CD4-positive, CD25-positive, alpha-beta regulatory T cell (primary cell): ENCODE data around the gene SSR2. TPM values are rescaled to one million over a fixed set of nuclear protein-coding genes. Genes with fewer than 3 reads are reported as not detected.
A peak's percentile ranks its signal among the peaks of the same experiment; 100 is the strongest.

Source experiments
- ATAC-seq, 2 donors: fragments of 150-1000 bp; cut with Tn5 transposase; one replicate each; pipeline ENCODE4 v1.10.0; 2021; ENCODE audit warnings: low read depth in 2 of 2, moderate number of reproducible peaks in 2 of 2, moderate library complexity in 1 of 2
- DNase-seq, 3 donors: peaks; one replicate each; pipeline versions ENCODE4 v3.0.0 to v3.0.0-alpha.2; 2012 to 2022; ENCODE audit warnings: mixed read lengths in 1 of 3
- H3K27ac ChIP-seq: one replicate; pipeline ENCODE4 v1.7.0; 2013; ENCODE audit warnings: mild to moderate bottlenecking, low read length; ENCODE audit not compliant: insufficient read depth, poor library complexity, severe bottlenecking
- H3K27me3 ChIP-seq: one replicate; pipeline ENCODE4 v1.7.0; 2013; ENCODE audit warnings: low read length; ENCODE audit not compliant: control insufficient read depth, insufficient read depth
- H3K36me3 ChIP-seq: one replicate; pipeline ENCODE4 v1.7.0; 2013; ENCODE audit warnings: mild to moderate bottlenecking, low read length, moderate library complexity; ENCODE audit not compliant: control insufficient read depth, insufficient read depth
- H3K4me1 ChIP-seq: 2 replicates; pipeline ENCODE4 v1.7.0; 2013; ENCODE audit warnings: mild to moderate bottlenecking, low read length; ENCODE audit not compliant: insufficient read depth, control insufficient read depth, poor library complexity, severe bottlenecking
- H3K4me3 ChIP-seq: one replicate; pipeline ENCODE4 v1.7.0; 2013; ENCODE audit warnings: low read depth, mild to moderate bottlenecking, low read length, moderate library complexity
- H3K9me3 ChIP-seq, 2 experiments: 1 replicate in 1 of 2; 2 replicates in 1 of 2; pipeline ENCODE4 v1.7.0; 2013; ENCODE audit warnings: low read length in 2 of 2, mild to moderate bottlenecking in 1 of 2, moderate library complexity in 1 of 2; ENCODE audit not compliant: control insufficient read depth in 2 of 2
- H3K27ac Mint-ChIP-seq, 3 donors: one replicate each; pipeline ENCODE4 v1.8.0; 2020 to 2022; ENCODE audit warnings: mild to moderate bottlenecking in 3 of 3, mixed read lengths in 3 of 3, moderate library complexity in 2 of 3
- H3K27me3 Mint-ChIP-seq: one replicate; pipeline ENCODE4 v1.8.0; 2022; ENCODE audit warnings: mild to moderate bottlenecking, mixed read lengths
- H3K36me3 Mint-ChIP-seq: one replicate; pipeline ENCODE4 v1.8.0; 2020; ENCODE audit warnings: mixed read lengths
- H3K4me1 Mint-ChIP-seq, 4 donors: one replicate each; pipeline ENCODE4 v1.8.0; 2020 to 2022; ENCODE audit warnings: mixed read lengths in 4 of 4, mild to moderate bottlenecking in 1 of 4
- H3K4me3 Mint-ChIP-seq, 4 donors: one replicate each; pipeline ENCODE4 v1.8.0; 2020 to 2022; ENCODE audit warnings: mild to moderate bottlenecking in 4 of 4, mixed read lengths in 4 of 4, moderate library complexity in 3 of 4
- H3K9me3 Mint-ChIP-seq, 7 donors: one replicate each; pipeline ENCODE4 v1.8.0; 2020 to 2022; ENCODE audit warnings: mixed read lengths in 7 of 7, mild to moderate bottlenecking in 3 of 7, moderate library complexity in 2 of 7
- polyA plus RNA-seq, 4 donors: library from polyadenylated mRNA; unstranded; fragments of 300-500 nt; fragmentation: Illumina TruSeq; gene quantifications; one replicate each; pipeline ENCODE4 v1.2.3, GENCODE V29; 2021
- total RNA-seq: library from RNA; stranded (reverse); gene quantifications from one replicate; pipeline ENCODE4 v1.2.3, GENCODE V29; 2022

Gene SSR2
- total and polyA plus RNA-seq, 5 donors from 2014 or later: 196 to 421 (median 365) TPM

DNA sequence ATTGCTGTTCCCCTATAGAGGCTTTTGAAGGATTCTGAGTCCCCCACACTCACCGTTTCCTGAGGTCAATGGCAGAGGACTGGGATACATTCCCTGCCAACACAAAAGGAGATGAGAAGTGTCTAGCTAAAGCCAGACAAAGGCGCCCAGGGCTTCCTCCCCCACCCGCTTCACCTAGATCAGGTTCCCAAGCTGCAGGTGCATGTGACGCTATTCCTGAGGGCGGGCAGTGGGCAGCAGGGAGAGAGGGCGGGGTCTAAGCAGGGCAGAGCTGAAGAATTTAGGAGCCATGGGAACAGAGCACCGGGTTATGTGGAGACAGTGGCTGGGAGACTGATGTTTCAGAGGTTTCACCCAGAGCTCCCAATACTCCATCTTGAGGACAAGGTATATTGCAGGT is 36.4 kb downstream of the SSR2 start:
- peak overlapping the region in 2 of 3 donors; percentile 76 to 95 for H3K27ac Mint-ChIP-seq
- Histone ChIP-seq H3K9me3 (no peaks in the 10 kb centered on the region), H3K4me3 (no peak overlapping the region), H3K4me1 (peaks cover 41% of the 10 kb centered on the region), H3K27me3 (no peaks in the 10 kb centered on the region), H3K27ac (peak overlapping the region; percentile 18), H3K36me3 (no peaks in the 10 kb centered on the region)
- DNase-seq (no peak), ATAC-seq (no peak)
- no peaks in the 10 kb centered on the region for H3K9me3 Mint-ChIP-seq
- H3K4me1 Mint-ChIP-seq: peaks cover 6 to 58% (median 32%) of the 10 kb centered on the region in 4 donors
- H3K4me3 Mint-ChIP-seq: peak overlapping the region in 1 of 4 donors; percentile 78
- peaks cover 4% of the 10 kb centered on the region for H3K36me3 Mint-ChIP-seq
- no peaks in the 10 kb centered on the region for H3K27me3 Mint-ChIP-seq

- Mint-ChIP-seq H3K27ac (peak overlapping the region; percentile 66 to 95 (median 95)), H3K27me3 (no peaks in the 10 kb centered on the region), H3K4me3 (peak overlapping the region in 3 of 4 donors; percentile 55 to 83 (median 78)), H3K4me1 (peaks cover 6 to 54% (median 31%) of the 10 kb centered on the region in 4 donors), H3K9me3 (peaks cover 0 to 1% (median 0%) of the 10 kb centered on the region in 7 donors), H3K36me3 (peaks cover 4% of the 10 kb centered on the region)
- H3K36me3 ChIP-seq: no peaks in the 10 kb centered on the region
- H3K4me1 ChIP-seq: peaks cover 46% of the 10 kb centered on the region
- no peaks in the 10 kb centered on the region for H3K9me3 ChIP-seq
- H3K4me3 ChIP-seq: no peak overlapping the region
- H3K27ac ChIP-seq: peak overlapping the region; percentile 18
- H3K27me3 ChIP-seq: no peaks in the 10 kb centered on the region
- ATAC-seq (no peak), DNase-seq (no peak)
These were observed 37.3 kb downstream of the SSR2 start for GRCh38 chr1:155983191-155984024.

GRCh38 chr1:155982106-155982505 is 38.6 kb downstream of the SSR2 start:
- Histone ChIP-seq H3K4me1 (peaks cover 52% of the 10 kb centered on the region), H3K4me3 (no peak overlapping the region), H3K27me3 (no peaks in the 10 kb centered on the region), H3K27ac (peak overlapping the region; percentile 86), H3K9me3 (no peaks in the 10 kb centered on the region), H3K36me3 (no peaks in the 10 kb centered on the region)
- Mint-ChIP-seq H3K9me3 (peaks cover 0 to 1% (median 0%) of the 10 kb centered on the region in 7 donors), H3K36me3 (peaks cover 8% of the 10 kb centered on the region), H3K4me3 (peak overlapping the region in 2 of 4 donors; percentile 99), H3K4me1 (peaks cover 6 to 54% (median 31%) of the 10 kb centered on the region in 4 donors), H3K27ac (peak overlapping the region; percentile 95 to 98 (median 95)), H3K27me3 (no peaks in the 10 kb centered on the region)
- DNase-seq: no peak
- ATAC-seq: no peak

GRCh38 chr1:155981266-155982088 is 39.3 kb downstream of the SSR2 start:
- no peaks in the 10 kb centered on the region for H3K27me3 Mint-ChIP-seq
- DNase-seq: peak in 2 of 3 donors; percentile 56 to 81
- H3K9me3 ChIP-seq: no peaks in the 10 kb centered on the region
- H3K4me3 Mint-ChIP-seq: peak overlapping the region; percentile 92 to 100 (median 99)
- H3K4me1 Mint-ChIP-seq: peaks cover 6 to 60% (median 33%) of the 10 kb centered on the region in 4 donors
- H3K36me3 Mint-ChIP-seq: peaks cover 11% of the 10 kb centered on the region
- peak overlapping the region; percentile 86 for H3K27ac ChIP-seq
- H3K27ac Mint-ChIP-seq: peak overlapping the region; percentile 95 to 98 (median 95)
- peak; percentile 57 to 59 for ATAC-seq
- H3K9me3 Mint-ChIP-seq: peaks cover 0 to 1% (median 0%) of the 10 kb centered on the region in 7 donors
- no peaks in the 10 kb centered on the region for H3K36me3 ChIP-seq
- peak overlapping the region; percentile 89 for H3K4me3 ChIP-seq
- peaks cover 58% of the 10 kb centered on the region for H3K4me1 ChIP-seq
- H3K27me3 ChIP-seq: no peaks in the 10 kb centered on the region

DNA sequence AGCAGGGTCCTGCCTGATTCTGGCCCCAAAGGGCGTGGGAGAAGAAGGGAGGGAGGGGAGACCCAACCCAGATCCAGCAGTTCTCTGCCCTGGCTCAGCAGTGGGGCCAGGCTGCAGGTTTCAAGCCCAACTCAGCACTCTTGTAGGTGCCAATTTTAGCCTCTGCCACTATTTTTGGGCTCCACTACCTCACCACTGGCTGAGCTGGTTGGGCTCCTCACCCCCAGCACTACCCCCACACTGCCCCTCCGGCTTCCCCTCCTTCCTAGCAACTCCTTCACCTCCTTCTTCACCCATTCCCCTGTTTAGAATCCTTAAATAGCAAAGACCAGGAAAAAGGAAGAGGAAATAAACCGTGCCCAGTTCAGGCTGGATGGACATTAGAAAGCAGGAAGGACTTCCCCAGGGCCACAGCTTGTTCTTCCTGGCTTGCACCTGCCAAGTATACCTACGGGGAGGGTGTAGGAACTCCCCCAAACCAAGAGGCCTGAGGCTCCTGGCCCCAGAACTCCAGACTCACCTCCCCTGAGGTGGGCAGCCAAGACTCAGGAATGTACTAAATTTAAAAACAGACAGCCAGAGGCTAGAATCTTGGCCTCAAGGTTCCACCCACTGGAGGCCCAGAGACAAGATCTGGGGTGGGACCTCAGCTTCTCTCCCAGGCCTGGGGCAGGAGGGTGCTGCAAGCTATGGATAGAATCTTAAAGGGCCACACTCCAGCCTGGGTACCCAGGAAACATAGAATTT is 41.0 kb downstream of the SSR2 start:
- peak overlapping the region; percentile 89 for H3K4me3 ChIP-seq
- no peaks in the 10 kb centered on the region for H3K27me3 ChIP-seq
- peak overlapping the region; percentile 86 for H3K27ac ChIP-seq
- no peak for DNase-seq
- H3K4me1 Mint-ChIP-seq: peaks cover 6 to 75% (median 49%) of the 10 kb centered on the region in 4 donors
- peaks cover 0 to 1% (median 0%) of the 10 kb centered on the region in 7 donors for H3K9me3 Mint-ChIP-seq
- peak overlapping the region; percentile 95 to 98 (median 95) for H3K27ac Mint-ChIP-seq
- H3K27me3 Mint-ChIP-seq: no peaks in the 10 kb centered on the region
- H3K4me1 ChIP-seq: peaks cover 75% of the 10 kb centered on the region
- peak overlapping the region; percentile 92 to 100 (median 99) for H3K4me3 Mint-ChIP-seq
- H3K36me3 ChIP-seq: no peaks in the 10 kb centered on the region
- H3K36me3 Mint-ChIP-seq: peaks cover 15% of the 10 kb centered on the region
- ATAC-seq: no peak
- no peaks in the 10 kb centered on the region for H3K9me3 ChIP-seq

- H3K9me3 ChIP-seq: no peaks in the 10 kb centered on the region
- H3K27ac ChIP-seq: peak overlapping the region; percentile 86
- Mint-ChIP-seq H3K9me3 (peaks cover 0 to 1% (median 0%) of the 10 kb centered on the region in 7 donors), H3K36me3 (peaks cover 15% of the 10 kb centered on the region), H3K27me3 (no peaks in the 10 kb centered on the region), H3K4me1 (peaks cover 6 to 77% (median 53%) of the 10 kb centered on the region in 4 donors), H3K27ac (peak overlapping the region; percentile 95 to 98 (median 95)), H3K4me3 (peak overlapping the region; percentile 92 to 100 (median 99))
- peak overlapping the region; percentile 89 for H3K4me3 ChIP-seq
- DNase-seq: peak in 2 of 3 donors; percentile 20 to 56
- peaks cover 81% of the 10 kb centered on the region for H3K4me1 ChIP-seq
- no peaks in the 10 kb centered on the region for H3K27me3 ChIP-seq
- no peak for ATAC-seq
- peaks cover 2% of the 10 kb centered on the region for H3K36me3 ChIP-seq
These were observed 41.8 kb downstream of the SSR2 start for GRCh38 chr1:155978973-155979429.
